Ammon's horn (tissue), 1 donor: ENCODE measurements around the gene LMBR1.
"Not testable (repeated sequence)": the region's sequence is repeated elsewhere in the genome, so short reads cannot be mapped to it uniquely, and the experiment has no call there.

Experiments used
- DNase-seq: peaks from one replicate; pipeline ENCODE4 v3.0.0-alpha.2; 2016; ENCODE audit warnings: low spot score

LMBR1 gene

GRCh38 chr7:156892821-156893706, at the start of gene LMBR1:
TSS of gene LMBR1 (minus strand) at chr7:156893183. CDS start at chr7:156892993, 190 bp downstream.
- DNase-seq: peak; percentile 95

DNA sequence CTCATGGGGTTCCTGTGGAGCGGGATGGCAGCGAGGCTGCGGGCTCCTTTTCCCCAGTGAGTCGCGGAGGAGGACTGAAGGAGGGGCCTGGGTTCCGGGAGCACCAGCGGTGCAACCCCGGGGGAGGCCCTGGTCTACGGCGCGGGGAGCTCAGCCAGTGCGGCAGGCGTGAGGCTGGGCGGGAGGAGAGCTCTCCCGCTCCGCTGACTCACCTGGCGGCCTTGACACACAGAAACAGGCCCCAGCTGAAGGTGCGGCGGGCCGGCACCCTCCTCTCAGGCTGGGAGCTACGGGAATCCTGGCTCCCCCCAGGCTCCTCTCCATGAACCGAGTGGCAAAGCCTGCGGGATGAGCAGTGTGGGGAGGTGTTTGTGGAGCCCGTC, 49.7 kb upstream of the LMBR1 start:
- DNase-seq: no peak

DNA sequence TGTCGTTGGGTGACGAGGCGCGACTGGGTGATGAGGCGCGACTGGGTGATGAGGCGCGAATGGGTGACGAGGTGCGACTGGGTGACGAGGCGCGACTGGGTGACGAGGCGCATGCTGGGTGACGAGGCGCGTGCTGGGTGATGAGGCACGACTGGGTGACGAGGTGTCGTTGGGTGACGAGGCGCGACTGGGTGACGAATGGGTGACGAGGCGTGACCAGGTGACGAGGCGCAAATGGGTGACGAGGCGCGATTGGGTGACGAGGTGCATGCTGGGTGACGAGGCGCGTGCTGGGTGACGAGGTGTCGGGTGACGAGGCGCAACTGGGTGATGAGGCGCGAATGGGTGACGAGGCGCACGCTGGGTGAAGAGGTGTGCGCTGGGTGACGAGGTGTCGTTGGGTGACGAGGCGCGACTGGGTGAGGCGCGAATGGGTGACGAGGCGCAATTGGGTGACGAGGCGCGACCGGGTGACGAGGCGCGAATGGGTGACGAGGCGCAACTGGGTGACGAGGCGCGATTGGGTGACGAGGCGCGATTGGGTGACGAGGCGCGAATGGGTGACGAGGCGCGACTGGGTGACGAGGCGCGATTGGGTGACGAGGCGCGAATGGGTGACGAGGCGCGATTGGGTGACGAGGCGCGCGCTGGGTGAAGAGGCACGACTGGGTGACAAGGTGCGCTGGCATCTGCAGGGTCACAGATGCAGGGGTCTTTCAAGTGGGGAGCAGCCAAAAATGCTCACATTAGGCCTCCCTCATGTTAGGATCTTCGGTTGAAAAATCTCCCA, 48.6 kb upstream of the LMBR1 start:
- DNase-seq: no peak

DNA sequence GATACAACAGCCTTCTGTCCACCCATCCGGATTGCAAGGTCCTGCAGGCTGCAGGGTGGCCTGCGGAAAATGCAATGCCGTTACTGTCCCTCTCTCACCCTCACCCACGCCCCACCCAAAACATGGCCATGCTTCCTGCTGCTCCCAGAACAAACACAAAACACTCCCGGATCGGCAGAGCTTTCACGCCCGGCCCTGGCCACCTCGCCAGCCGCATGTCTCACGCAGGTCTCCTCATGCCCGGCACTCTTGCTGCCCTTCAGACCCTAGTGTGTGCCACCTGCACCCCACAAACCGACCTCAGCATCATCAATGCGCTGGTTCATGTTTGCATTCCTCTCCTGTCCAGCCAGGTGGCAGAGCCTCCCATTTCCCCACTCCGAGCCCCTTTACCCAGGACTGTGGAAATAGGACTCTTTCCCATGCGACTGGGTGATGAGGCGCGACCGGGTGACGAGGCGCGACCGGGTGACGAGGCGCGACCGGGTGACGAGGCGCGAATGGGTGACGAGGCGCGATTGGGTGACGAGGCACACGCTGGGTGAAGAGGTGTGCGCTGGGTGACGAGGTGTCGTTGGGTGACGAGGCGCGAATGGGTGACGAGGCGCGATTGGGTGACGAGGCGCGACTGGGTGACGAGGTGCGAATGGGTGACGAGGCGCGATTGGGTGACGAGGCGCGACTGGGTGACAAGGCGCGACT, 47.6 kb upstream of the LMBR1 start:
- no peak for DNase-seq

- DNase-seq: not testable (repeated sequence)
These were observed 43.8 kb upstream of the LMBR1 start for GRCh38 chr7:156936766-156937165.

- no peak for DNase-seq
These were observed 42.3 kb upstream of the LMBR1 start for GRCh38 chr7:156935250-156935649.

DNA sequence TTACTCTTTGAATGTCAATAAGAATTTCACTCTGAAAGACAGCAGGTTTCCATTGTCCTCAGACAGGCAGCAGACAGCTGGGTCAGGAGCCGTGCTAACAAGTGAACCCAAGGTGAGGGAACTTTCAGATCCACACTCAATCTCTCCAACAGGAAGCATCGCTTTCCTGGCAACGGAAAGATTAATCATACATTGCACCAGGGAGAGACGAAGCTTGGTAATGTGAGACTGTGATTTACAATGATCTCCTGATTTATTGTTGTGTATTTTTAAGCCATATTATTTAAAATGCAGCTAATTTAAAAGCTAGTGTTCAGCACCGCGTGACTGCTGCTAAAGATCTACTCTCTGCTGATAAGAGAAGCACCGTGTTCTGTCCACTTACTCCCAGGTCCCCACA, 39.0 kb upstream of the LMBR1 start:
- no peak for DNase-seq

DNA sequence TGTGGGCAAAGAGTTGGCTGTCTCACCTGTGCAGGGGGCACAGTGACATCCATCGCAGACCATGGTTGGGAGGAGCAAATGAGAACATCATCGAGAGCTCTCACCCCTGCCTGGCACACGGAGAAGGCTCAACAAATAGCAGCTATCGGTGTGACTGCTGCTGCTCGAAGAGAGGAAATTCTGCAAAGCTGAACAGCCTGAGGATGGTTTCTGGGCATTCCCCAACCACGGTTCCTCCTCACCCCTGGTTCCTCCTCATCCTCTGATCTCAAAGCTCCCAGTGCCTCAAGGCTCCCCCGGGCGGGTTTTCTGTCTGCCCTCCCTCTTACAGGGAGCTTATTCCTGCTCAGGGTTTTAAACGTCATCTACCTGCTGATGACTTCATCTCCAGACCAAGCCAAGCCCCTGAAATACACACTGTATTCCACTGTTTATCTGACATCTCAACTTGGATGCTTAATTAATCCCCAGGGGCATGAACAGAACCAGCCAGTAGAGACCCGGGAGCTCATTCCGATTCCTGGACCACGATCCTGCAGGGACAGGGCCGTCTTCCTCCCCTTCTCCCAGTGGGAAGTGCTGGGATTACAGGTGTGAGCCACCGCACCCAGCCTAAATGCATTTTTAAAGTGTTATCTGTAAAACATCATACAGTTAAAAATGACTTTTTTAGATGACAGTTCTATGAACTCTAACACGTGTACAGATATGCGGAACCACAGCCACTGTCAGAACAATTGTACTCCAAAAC, 37.0 kb upstream of the LMBR1 start:
- DNase-seq: no peak

DNA sequence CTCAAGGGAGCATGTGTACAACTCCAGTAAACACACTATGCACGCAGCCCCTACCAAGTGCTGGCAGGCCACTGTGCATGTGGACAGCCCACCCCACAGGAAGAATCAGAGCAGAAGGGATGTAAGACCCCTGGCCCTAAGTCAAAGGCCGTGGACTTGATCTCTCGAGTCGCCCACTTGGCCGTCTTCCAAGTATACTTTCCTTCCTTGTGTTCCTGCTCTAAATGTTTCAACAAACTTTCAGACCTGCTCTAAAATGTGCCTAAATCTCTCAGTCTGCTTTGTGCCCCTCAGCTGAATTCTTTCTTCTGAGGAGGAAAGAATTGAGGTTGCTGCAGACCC, 35.4 kb upstream of the LMBR1 start:
- DNase-seq: no peak

DNA sequence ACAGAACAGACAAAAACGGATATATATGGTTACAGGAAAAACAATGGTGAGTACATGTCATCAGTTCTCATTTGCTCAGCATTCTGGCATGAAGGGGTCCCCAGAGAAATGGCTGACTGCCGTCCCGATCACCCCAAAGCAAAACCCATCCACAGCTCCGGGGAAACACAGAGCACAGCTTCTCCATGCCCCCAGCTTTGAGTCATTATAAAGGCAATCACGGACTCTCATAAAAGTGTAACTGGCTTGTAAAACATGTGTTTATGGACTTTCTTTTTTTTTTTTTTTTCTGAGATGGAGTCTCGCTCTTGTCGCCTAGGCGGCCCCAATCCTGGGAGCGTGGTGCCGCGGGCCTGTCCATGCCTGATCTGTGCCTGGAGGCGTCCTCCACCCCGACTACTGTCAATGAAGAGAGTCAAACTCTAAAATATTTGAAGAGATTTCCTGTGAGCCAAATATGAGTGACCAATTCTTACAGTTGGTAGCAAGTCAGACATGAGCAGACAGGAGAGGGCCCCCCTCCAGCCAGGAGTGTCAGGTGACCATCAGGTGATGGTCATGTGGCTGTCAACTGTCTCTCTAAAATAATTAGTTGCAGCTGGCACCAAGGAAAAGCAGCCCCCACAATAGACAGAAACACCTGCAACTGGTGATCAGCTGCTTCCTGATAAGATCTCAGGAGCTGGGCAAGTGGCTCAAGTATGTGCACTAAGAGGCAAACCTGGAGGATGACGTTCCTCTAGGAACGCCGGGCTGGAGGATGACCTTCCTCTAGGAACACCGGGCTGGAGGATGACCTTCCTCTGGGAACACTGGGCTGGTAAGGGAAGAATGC, 34.8 kb upstream of the LMBR1 start:
- no peak for DNase-seq

GRCh38 chr7:156925821-156926220, 32.8 kb upstream of the LMBR1 start:
- DNase-seq: not testable (repeated sequence)

- DNase-seq: not testable (repeated sequence)
These were observed 29.3 kb upstream of the LMBR1 start for GRCh38 chr7:156922304-156922703.

GRCh38 chr7:156920487-156921373, 27.7 kb upstream of the LMBR1 start:
- not testable (repeated sequence) for DNase-seq

DNA sequence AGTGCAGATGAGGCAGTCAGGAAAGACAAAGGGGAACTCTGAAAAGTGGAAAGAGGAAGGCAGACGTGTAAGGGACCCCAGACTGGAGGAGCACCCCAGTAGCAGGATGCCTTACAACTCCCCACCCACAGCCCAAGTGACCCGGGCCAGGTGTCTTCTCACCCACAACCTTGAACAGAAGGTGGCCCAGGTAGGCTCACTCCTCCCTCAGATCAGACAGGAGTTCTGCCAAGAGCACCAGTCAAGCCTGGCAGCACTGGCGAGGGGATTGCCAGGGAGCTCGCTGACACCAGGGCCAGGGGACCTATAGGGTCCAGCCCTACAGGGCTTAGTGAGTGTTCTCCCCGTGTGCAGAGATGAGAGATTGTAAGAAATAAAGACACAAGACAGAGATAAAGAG, 27.1 kb upstream of the LMBR1 start:
- DNase-seq: no peak

DNA sequence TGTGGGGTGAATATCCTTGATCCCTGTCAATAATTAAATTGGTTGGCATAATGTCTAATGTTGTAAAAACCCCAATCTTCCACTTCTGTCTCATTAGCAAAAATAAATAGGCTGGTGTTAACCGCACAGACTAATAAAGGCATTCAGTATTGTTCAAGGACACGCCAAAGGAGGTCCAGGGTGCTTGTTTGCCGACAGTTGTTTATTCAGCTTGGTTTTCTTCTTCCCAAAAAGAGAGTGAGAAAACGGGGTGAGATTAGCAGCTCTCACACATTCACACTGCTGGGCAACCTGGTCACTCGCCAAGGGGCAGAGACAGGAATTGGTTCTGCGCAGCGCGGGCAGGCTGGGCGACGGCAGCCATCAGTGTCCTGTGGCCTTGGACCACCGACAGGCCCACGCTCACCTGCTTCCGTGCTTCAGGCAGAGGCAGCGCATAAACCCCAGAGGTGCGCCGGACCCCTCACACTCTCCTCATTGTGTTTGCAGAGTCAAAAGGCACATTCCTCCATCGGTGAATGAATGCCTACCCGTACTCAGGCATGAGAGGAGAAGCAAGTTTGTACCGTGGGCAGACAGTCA, 26.2 kb upstream of the LMBR1 start:
- DNase-seq: no peak

DNA sequence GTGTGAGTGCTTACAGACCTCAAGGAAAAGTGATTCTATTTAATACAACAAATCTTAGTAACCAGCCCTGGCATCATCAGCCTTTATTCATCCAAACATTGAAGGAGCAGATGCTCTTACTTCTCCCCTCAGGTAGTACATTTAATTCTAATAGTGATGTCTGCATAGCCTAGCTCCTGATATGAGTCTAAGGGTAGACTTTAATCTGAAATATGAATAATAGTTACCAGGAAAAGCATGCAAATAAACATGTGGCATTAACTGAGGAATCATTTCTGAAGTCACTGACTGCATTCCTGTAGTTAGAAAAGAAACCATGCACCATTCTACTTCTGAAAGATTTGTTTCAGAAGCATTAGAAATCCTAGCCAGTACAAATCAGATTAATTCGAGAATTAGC, 25.7 kb upstream of the LMBR1 start:
- no peak for DNase-seq

- DNase-seq: not testable (repeated sequence)
These were observed 16.7 kb upstream of the LMBR1 start for GRCh38 chr7:156909574-156910252.

GRCh38 chr7:156907656-156908055, 14.7 kb upstream of the LMBR1 start:
- no peak for DNase-seq

DNA sequence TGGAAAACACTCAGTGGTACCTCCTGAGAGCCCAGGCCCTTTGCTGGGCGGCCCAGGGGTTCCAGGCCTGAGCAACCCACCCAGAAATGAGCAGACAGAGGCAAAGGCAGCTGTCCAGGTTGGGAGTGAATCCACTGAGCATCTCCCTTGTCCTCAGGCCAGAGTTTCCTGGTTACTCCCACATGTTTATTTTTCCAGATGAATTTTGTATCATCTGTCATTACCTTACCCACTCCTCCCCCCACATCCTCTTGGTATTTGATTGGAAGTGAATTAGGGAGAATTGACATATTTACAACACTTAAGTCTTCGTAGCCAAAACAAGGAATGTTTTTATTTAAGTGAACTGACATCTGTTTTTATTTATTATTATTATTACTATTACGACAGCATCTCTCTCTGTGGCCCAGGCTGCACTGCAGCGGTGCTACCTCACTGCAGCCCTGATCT, 13.2 kb upstream of the LMBR1 start:
- no peak for DNase-seq
